HG02973 (cell line): Measurements from ENCODE around the gene MAPK7.

ENCODE experiments used
- ATAC-seq: cut with Tn5 transposase; IDR thresholded peaks from one replicate; pipeline ENCODE4 v1.9.1; 2021; ENCODE audit warnings: moderate library complexity; ENCODE audit not compliant: unreplicated experiment

Gene MAPK7

GRCh38 chr17:19377602-19378415, 489 bp upstream of the MAPK7 start:
- peak; percentile 88 for ATAC-seq

DNA sequence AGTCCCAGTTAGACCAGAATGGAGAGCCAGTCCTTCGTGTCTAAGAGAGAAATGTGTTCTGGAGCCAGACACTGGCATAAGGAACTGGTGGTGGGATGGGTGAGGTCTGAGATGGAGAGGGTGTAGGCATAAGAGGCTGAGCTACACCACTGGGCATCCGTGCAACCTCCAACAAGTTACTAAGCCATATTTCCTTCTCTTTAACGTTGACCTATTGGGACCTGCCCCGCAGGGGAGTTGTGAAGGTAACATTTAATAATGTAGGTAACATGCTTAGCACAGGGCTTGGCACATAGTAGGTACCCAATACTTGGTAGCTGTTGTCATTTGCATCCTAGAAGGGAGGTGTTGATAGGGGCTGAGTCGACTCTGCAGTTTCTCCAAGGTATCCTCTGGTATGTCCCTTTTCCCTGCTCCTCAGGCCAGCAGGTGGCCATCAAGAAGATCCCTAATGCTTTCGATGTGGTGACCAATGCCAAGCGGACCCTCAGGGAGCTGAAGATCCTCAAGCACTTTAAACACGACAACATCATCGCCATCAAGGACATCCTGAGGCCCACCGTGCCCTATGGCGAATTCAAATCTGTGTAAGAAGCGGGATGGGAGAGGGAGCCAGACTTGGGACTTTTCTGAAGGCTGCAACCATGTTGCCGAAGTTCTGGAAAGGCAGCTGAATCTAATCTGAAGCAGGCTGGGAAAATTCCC, 1.2 kb downstream of the MAPK7 start:
- ATAC-seq: no peak

- no peak for ATAC-seq
Observed at GRCh38 chr17:19380481-19381301, 2.4 kb downstream of the MAPK7 start.

- no peak for ATAC-seq
Observed at GRCh38 chr17:19381361-19381740, 3.1 kb downstream of the MAPK7 start.

DNA sequence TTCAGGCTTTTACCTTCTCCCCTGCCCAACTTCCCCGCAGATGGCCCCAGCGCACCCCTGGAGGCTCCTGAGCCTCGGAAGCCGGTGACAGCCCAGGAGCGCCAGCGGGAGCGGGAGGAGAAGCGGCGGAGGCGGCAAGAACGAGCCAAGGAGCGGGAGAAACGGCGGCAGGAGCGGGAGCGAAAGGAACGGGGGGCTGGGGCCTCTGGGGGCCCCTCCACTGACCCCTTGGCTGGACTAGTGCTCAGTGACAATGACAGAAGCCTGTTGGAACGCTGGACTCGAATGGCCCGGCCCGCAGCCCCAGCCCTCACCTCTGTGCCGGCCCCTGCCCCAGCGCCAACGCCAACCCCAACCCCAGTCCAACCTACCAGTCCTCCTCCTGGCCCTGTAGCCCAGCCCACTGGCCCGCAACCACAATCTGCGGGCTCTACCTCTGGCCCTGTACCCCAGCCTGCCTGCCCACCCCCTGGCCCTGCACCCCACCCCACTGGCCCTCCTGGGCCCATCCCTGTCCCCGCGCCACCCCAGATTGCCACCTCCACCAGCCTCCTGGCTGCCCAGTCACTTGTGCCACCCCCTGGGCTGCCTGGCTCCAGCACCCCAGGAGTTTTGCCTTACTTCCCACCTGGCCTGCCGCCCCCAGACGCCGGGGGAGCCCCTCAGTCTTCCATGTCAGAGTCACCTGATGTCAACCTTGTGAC, 3.6 kb downstream of the MAPK7 start:
- ATAC-seq: no peak

DNA sequence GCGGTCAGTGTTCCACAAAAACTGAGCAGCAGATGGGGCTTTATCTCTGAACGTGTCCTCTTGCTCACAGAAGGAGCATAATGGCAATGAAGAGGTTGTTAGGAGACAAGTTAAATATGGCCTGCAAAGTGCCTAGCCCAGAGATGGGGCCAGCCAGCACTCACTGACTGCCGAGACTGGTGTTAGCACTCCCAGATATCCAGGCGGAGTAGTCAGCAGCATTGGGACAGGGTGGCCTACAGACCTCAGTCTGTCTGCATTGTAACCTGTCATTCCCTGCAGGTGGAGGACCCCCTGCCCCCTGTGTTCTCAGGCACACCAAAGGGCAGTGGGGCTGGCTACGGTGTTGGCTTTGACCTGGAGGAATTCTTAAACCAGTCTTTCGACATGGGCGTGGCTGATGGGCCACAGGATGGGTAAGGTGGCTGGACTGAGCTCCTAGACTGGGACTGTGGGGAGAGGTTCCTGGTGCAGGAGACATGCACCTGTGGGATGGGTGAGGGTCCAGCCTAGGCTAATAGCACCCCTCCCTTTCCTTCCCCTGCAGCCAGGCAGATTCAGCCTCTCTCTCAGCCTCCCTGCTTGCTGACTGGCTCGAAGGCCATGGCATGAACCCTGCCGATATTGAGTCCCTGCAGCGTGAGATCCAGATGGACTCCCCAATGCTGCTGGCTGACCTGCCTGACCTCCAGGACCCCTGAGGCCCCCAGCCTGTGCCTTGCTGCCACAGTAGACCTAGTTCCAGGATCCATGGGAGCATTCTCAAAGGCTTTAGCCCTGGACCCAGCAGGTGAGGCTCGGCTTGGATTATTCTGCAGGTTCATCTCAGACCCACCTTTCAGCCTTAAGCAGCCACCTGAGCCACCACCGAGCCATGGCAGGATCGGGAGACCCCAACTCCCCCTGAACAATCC, 4.5 kb downstream of the MAPK7 start:
- ATAC-seq: no peak

DNA sequence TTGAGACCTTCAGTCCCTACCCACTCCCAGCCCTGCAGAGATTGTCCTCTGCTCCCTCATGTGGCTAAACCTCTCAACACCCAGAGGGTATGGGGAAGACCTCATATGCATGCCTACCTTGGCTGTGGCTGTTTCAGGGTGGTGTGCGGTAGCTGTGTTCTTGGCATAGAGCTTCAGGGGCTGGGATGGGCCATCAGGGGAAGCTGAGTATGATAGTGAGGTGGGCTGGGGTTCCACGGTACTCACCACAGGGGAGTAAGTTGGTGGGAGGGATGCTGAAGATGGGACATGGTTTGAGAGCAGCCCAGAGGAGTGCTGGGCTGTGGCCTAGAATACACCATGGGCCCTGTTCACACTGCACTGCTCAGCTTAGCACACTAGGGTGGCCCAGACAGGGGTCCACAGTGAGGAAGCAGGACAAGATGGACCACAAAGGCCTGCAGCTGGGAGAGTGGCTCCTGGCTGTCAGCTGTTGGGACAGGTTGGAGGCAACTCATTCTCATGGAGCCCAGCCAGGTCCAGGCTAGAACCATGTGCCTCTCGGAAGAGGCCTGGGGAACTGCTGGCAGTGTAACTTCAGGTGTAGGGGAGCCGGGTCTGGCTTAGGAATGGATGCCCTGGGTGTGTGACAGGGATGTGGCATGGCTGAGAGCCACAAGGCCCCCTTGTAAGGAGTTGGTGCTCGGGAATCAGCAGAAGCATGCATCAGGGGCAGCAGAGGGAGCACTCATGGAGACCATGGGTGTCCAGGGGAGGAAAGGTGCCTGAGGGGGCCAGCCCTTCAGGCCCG, 5.6 kb downstream of the MAPK7 start:
- no peak for ATAC-seq

DNA sequence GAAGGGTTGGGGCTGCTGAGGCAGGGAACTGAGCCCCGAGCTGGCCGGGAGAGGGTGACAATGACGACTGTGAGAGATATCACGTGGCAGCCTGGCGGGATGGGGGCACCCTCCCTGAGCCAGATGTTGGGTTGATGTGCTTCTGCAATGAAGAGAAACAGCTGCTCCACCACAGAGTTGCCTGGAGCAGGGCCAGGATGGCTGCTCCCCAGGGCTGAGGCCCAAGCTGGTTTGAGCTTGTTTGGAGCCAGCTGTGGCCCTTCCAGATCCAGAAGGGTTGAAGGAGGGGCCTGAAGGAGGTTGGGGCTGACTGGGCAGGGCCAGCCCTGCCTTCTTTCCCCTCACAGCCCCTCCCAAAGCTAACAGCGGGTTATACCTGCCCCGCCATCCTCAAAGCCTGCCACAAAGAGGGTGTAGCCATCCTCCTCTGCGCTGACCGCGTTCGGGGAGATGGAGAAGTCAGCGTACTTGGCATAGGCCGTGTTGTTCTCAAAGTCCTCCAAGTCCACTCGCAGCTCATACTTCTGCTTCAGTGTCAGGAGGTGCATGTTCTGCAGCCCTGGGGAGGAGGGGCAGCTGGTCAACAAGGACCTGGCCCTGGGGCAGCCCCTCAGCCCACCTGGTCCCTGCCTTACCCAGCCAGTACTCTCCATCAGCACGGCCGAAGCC, 6.6 kb downstream of the MAPK7 start:
- ATAC-seq: no peak

DNA sequence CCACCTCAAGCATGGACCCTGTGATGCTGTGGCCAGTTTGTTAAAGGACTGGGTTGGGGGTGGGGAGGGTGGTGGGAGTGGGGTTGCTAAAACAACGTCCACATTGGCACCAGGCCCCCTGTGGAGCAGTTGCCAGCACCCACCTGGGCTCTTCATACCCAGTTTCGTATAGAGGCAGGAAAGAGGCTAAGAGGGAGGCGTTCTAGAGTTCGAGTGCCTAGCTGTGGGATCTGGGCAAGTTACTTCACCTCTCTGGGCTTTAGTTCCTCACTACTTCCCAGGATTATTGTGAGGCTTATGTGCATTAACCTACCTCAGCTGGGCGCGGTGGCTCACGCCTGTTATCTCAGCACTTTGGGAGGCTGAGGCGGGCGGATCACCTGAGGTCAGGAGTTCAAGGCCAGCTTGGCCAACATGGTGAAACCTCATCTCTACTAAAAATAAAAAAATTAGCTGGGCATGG, 7.3 kb downstream of the MAPK7 start:
- ATAC-seq: no peak

- ATAC-seq: no peak
Observed at GRCh38 chr17:19386051-19386929, 8.0 kb downstream of the MAPK7 start.

- ATAC-seq: no peak
Observed at GRCh38 chr17:19386974-19387920, 8.9 kb downstream of the MAPK7 start, which contains the start of gene MFAP4. Gene MFAP4, minus strand, starts transcription at chr17:19387190. Its CDS starts 35 bp downstream, at chr17:19387155.

DNA sequence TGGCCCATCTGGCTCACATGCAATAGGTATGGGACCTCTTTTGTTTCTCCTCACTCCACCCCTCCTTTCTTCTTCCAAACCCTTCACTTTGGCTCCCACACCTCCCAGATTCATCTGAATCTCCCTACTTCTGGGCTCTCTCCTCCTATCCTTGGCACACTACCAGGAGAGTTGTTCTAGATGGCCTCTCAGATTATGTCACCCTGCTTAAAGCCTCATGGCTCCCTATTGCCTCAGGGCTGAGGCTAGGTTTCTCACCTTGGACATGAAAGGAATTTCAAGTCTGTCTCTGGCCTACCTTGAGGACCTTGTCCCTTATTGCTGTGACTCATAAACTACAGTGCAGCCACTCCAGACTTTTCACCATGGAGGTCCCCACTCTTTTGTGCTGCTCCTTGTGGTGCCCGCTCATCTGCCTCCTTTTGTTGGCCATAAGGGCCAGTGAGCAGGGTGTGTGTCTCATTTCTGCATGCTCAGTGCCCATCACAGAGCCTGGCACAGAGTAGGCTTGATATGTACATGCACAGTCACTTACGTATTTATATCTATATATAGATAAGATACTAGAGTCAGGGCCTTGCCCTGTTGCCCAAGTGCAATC, 9.7 kb downstream of the MAPK7 start:
- ATAC-seq: no peak

GRCh38 chr17:19388791-19389785, 10.8 kb downstream of the MAPK7 start:
- no peak for ATAC-seq

DNA sequence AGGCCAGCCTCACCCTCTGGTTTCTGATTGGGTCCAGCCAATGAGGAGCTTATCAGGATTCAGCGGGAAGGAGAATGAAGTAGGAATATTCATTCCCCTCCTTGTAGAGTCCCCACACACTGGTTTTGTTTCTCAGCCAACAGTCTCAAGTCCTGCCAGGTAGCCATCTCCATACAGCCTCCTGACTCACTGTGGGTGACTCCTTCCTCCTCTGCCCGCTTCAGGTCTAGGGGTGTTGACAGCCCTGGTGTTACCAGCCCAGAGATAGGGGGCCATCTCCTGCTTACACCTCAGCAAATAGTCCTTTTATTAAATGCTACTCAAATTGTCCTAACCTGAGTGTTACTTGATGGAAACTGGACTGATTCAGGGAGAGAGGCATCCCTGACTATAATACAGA, 12.7 kb downstream of the MAPK7 start:
- no peak for ATAC-seq

- no peak for ATAC-seq
Observed at GRCh38 chr17:19391432-19391831, 13.1 kb downstream of the MAPK7 start.
